Panc1 (cell line): ENCODE measurements around the gene HKDC1.

ENCODE experiments used
- CTCF ChIP-seq: fragments of 450-650 bp; IDR thresholded peaks from 2 replicates; pipeline ENCODE4 v1.5.1; 2017; ENCODE audit warnings: mild to moderate bottlenecking
- POLR2AphosphoS5 ChIP-seq: IDR thresholded peaks from 2 replicates; pipeline ENCODE4 v1.6.1; 2012; ENCODE audit warnings: mild to moderate bottlenecking, low read depth, low read length, moderate library complexity
- SIN3A ChIP-seq: IDR thresholded peaks from 2 replicates; pipeline ENCODE4 v1.6.1; 2012; ENCODE audit warnings: low read depth, mild to moderate bottlenecking, low read length, moderate library complexity, borderline replicate concordance; ENCODE audit not compliant: insufficient read depth
- TCF7L2 ChIP-seq: IDR thresholded peaks from 2 replicates; pipeline ENCODE4 v1.6.1; 2011; ENCODE audit warnings: mild to moderate bottlenecking, low read depth, low read length, inconsistent platforms
- TF ChIP-seq, protein P1 (sequence below), 2 experiments: IDR thresholded peaks; 2 replicates each; pipeline ENCODE4 v1.6.1; 2011 to 2012; ENCODE audit warnings: low read depth in 2 of 2, control low read depth in 1 of 2, low read length in 1 of 2, mild to moderate bottlenecking in 1 of 2, moderate library complexity in 1 of 2; ENCODE audit not compliant: insufficient read depth in 1 of 2

GRCh38 chr10:69232736-69233480, 12.8 kb downstream of the HKDC1 start:
- TF ChIP-seq CTCF (no peak), POLR2AphosphoS5 (no peak), TCF7L2 (no peak), SIN3A (no peak)
- TF ChIP-seq, protein P1, sequence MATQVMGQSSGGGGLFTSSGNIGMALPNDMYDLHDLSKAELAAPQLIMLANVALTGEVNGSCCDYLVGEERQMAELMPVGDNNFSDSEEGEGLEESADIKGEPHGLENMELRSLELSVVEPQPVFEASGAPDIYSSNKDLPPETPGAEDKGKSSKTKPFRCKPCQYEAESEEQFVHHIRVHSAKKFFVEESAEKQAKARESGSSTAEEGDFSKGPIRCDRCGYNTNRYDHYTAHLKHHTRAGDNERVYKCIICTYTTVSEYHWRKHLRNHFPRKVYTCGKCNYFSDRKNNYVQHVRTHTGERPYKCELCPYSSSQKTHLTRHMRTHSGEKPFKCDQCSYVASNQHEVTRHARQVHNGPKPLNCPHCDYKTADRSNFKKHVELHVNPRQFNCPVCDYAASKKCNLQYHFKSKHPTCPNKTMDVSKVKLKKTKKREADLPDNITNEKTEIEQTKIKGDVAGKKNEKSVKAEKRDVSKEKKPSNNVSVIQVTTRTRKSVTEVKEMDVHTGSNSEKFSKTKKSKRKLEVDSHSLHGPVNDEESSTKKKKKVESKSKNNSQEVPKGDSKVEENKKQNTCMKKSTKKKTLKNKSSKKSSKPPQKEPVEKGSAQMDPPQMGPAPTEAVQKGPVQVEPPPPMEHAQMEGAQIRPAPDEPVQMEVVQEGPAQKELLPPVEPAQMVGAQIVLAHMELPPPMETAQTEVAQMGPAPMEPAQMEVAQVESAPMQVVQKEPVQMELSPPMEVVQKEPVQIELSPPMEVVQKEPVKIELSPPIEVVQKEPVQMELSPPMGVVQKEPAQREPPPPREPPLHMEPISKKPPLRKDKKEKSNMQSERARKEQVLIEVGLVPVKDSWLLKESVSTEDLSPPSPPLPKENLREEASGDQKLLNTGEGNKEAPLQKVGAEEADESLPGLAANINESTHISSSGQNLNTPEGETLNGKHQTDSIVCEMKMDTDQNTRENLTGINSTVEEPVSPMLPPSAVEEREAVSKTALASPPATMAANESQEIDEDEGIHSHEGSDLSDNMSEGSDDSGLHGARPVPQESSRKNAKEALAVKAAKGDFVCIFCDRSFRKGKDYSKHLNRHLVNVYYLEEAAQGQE (IDR thresholded peaks at IDR 0.05; ENCODE audit: insufficient read depth in 1 of 2, low read depth in 2 of 2, low read length in 1 of 2), result no peak
